ENCODE measurements around the gene PRKD3. TPM values are rescaled to one million over a fixed set of nuclear protein-coding genes. Genes with fewer than 3 reads are reported as not detected.

The PRKD3 gene
- total RNA-seq, 1 experiment from 2014 or later, result 40.2 TPM

GRCh38 chr2:37367984-37368383 is 43.4 kb upstream of the PRKD3 start:
- no peaks in the 10 kb centered on the region for H3K27me3 Mint-ChIP-seq (ENCODE audit: insufficient read depth, unreplicated experiment)
- no peak overlapping the region for H3K27ac Mint-ChIP-seq (ENCODE audit: unreplicated experiment)
- peaks cover 6% of the 10 kb centered on the region for H3K4me1 Mint-ChIP-seq (ENCODE audit: low read depth, unreplicated experiment)
- H3K4me3 ChIP-seq (ENCODE audit: low read depth, low read length), result no peak overlapping the region
- DNase-seq, result no peak
- BruUV-seq (replicated peaks), result no TSS peak
- ChIA-PET POLR2A (no interaction called here), CTCF (interaction anchor here (0.5 kb wide), 1 partner anchor 192 kb away, joined by 4 read pairs; no protein-coding TSS in a partner anchor)
- no peaks in the 10 kb centered on the region for H3K27me3 ChIP-seq (replicated peaks; ENCODE audit: control insufficient read depth, insufficient read depth, low read length)
- intact Hi-C loops (cut with micrococcal nuclease; ENCODE audit: unreplicated experiment), result no loop called here
- no peaks in the 10 kb centered on the region for H3K4me1 ChIP-seq
- no peaks in the 10 kb centered on the region for H3K36me3 ChIP-seq (ENCODE audit: control insufficient read depth, insufficient read depth, low read length)
- no peak overlapping the region for H3K4me3 Mint-ChIP-seq (ENCODE audit: unreplicated experiment)
- TF ChIP-seq CTCF (IDR thresholded peaks at IDR 0.05; ENCODE audit: insufficient read depth in 1 of 2, low read depth in 1 of 2, low read length in 1 of 2, severe bottlenecking in 1 of 2, unreplicated experiment in 1 of 2), result no peak
- H3K9me3 ChIP-seq, result no peaks in the 10 kb centered on the region
- H3K36me3 Mint-ChIP-seq (ENCODE audit: insufficient read depth, unreplicated experiment), result no peaks in the 10 kb centered on the region
- H3K9me3 Mint-ChIP-seq (ENCODE audit: unreplicated experiment), result no peaks in the 10 kb centered on the region

- ChIA-PET POLR2A (no interaction called here), CTCF (no interaction called here)
- no peak for TF ChIP-seq CTCF (IDR thresholded peaks at IDR 0.05; ENCODE audit: insufficient read depth in 1 of 2, low read depth in 1 of 2, low read length in 1 of 2, severe bottlenecking in 1 of 2, unreplicated experiment in 1 of 2)
- DNase-seq, result no peak
- Mint-ChIP-seq H3K9me3 (ENCODE audit: unreplicated experiment) (no peaks in the 10 kb centered on the region), H3K4me3 (ENCODE audit: unreplicated experiment) (no peak overlapping the region), H3K27me3 (ENCODE audit: insufficient read depth, unreplicated experiment) (no peaks in the 10 kb centered on the region), H3K4me1 (ENCODE audit: low read depth, unreplicated experiment) (peaks cover 6% of the 10 kb centered on the region), H3K27ac (ENCODE audit: unreplicated experiment) (no peak overlapping the region), H3K36me3 (ENCODE audit: insufficient read depth, unreplicated experiment) (no peaks in the 10 kb centered on the region)
- BruUV-seq (replicated peaks), result no TSS peak
- no peak overlapping the region for H3K4me3 ChIP-seq (ENCODE audit: low read depth, low read length)
- intact Hi-C loops (cut with micrococcal nuclease; ENCODE audit: unreplicated experiment), result no loop called here
- H3K36me3 ChIP-seq (ENCODE audit: control insufficient read depth, insufficient read depth, low read length), result no peaks in the 10 kb centered on the region
- H3K4me1 ChIP-seq, result no peaks in the 10 kb centered on the region
- H3K9me3 ChIP-seq, result no peaks in the 10 kb centered on the region
- H3K27me3 ChIP-seq (replicated peaks; ENCODE audit: control insufficient read depth, insufficient read depth, low read length), result no peaks in the 10 kb centered on the region
These were observed 42.7 kb upstream of the PRKD3 start for GRCh38 chr2:37367310-37367709.

GRCh38 chr2:37366773-37367172 is 42.1 kb upstream of the PRKD3 start:
- H3K4me3 ChIP-seq (ENCODE audit: low read depth, low read length), result no peak overlapping the region
- no peaks in the 10 kb centered on the region for H3K36me3 Mint-ChIP-seq (ENCODE audit: insufficient read depth, unreplicated experiment)
- no peaks in the 10 kb centered on the region for H3K4me1 ChIP-seq
- ChIA-PET POLR2A (no interaction called here), CTCF (no interaction called here)
- BruUV-seq (replicated peaks), result no TSS peak
- intact Hi-C loops (cut with micrococcal nuclease; ENCODE audit: unreplicated experiment), result no loop called here
- H3K27me3 ChIP-seq (replicated peaks; ENCODE audit: control insufficient read depth, insufficient read depth, low read length), result no peaks in the 10 kb centered on the region
- no peaks in the 10 kb centered on the region for H3K9me3 Mint-ChIP-seq (ENCODE audit: unreplicated experiment)
- no peaks in the 10 kb centered on the region for H3K27me3 Mint-ChIP-seq (ENCODE audit: insufficient read depth, unreplicated experiment)
- H3K36me3 ChIP-seq (ENCODE audit: control insufficient read depth, insufficient read depth, low read length), result no peaks in the 10 kb centered on the region
- DNase-seq, result no peak
- no peak for TF ChIP-seq CTCF (IDR thresholded peaks at IDR 0.05; ENCODE audit: insufficient read depth in 1 of 2, low read depth in 1 of 2, low read length in 1 of 2, severe bottlenecking in 1 of 2, unreplicated experiment in 1 of 2)
- H3K4me1 Mint-ChIP-seq (ENCODE audit: low read depth, unreplicated experiment), result peaks cover under 1% of the 10 kb centered on the region
- no peak overlapping the region for H3K4me3 Mint-ChIP-seq (ENCODE audit: unreplicated experiment)
- H3K9me3 ChIP-seq, result no peaks in the 10 kb centered on the region
- H3K27ac Mint-ChIP-seq (ENCODE audit: unreplicated experiment), result no peak overlapping the region

All from Caco-2 (cell line).